EH (cell line): ENCODE results near the gene UBE2J1.

Experiments used
- DNase-seq: peaks from one replicate; pipeline ENCODE4 v3.0.0-alpha.2; 2015; ENCODE audit warnings: low read depth

UBE2J1 gene

DNA sequence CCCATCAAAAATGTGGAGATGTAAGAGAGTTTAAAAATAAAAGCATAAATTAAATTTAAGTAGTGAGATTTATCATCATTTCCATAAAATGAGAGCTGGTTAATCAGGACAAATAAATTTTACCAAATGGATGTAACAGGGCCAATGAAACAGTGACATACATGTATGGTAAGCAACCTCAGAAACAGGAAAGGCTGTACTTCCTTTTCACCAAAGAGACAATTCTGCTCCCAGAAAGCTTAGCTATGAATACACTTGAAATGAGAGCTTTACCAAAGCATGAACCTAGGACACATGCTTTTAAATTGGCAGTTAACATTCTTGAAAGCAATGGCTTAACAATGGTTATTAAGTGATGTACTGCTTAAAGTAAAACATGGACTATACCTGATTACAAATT is 12.1 kb upstream of the UBE2J1 start:
- no peak for DNase-seq

DNA sequence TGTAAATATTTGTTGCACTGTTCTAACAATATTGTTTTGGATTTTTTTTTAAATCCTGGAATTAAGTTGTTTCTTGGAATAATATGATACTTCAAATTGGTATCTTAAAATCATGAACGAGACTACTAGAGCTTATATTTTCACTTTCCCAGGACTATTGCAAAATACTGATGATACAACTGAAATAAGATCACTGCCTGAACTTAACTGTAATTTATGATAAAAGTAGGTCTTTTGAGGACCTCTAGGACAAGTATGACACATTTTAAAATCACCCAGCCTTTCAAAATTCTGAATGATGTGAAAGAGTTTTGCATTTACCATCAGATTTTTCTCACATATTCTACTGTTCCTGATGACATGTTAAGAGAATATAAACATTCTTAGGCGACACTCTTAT is 8.6 kb upstream of the UBE2J1 start:
- DNase-seq = no peak

DNA sequence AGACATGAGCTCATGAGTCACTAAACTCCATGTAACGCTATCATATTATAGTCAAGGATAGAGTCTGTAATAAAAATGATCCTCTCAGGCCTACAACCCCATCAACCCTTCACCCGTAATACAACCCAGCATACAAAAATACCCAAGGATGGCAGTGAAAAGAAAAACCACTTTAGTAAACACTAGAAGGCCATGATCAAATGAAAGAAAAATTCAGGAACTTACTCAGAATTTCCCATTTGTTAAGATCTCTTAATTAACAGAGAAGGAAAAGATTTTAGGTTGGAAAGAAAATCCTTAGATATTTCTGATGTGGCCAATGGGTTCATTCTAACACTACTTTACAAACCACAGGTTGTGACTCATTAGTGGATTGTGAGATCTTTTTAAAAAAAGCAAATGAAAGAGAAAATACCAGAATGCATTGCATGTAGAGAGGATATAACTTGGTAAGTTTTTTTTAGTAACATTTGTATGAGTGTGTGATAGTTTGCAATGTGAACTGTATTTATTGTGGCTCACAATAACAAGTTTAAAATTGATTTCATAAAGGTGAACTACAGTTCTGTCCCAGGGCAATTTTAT is 8.0 kb upstream of the UBE2J1 start:
- DNase-seq = peak; percentile 89

DNA sequence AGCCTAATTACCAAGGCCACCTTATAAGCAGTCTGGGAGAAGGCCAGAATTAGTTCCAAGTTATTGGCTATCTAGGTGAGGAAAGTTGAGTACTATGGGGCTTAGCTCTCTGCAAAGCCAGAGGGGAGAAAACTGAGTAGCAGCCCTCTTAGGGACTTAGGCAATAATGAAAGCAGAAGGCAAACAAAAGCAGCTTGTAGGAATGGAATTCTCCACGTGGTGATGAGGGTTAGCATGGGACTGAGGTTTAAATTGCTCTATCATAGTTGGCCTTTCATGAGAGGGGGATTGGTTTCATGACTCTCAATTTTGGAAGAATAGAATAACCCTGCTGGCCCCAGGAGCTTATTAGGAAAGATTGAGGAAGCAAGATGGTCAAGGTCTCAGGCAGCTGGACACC is 7.0 kb upstream of the UBE2J1 start:
- DNase-seq = no peak

DNA sequence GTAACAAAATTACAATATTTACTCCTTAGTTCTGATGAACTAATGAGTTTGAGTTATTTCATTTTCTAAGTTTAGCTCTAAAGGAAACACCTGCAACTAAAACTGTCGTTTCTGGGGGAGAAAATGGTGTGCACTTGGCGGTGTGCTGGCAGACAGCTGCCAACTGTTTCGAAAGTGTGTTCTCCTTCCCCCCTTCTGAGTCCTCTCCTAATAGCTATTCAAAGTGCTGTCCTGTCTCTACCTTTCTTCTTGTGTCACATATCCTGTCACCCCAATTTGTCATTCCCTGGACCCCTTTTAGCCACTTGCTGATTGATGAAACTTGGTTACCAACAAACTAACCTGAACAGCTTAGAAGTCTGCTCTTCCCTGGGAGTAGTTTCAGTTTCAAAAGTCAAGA is 4.9 kb upstream of the UBE2J1 start:
- DNase-seq = no peak

DNA sequence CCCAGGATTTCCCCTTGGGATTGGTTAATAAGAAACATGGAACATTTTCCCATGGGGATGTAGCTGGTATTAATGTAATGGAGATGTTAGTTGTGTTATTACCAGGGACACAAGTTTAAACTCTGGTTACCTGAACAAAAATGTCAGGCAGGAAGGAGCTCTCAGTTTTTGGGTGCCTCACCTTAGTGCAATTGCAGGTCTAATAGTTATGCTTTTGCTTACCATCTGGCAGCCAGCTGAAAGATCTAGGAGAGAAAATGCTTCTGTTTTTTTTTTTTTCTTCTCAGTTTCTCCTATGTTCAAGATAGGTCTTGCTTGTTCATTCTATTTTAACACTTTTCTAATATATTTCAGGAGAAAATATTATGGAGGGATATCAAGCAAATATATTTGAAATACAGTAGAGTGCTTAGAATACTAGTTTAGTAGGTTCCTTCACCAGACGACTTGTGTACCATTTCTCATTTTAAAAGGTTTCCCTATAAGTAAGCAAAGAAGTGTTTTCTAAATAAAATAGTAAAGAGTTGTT is 4.2 kb upstream of the UBE2J1 start:
- no peak for DNase-seq

DNA sequence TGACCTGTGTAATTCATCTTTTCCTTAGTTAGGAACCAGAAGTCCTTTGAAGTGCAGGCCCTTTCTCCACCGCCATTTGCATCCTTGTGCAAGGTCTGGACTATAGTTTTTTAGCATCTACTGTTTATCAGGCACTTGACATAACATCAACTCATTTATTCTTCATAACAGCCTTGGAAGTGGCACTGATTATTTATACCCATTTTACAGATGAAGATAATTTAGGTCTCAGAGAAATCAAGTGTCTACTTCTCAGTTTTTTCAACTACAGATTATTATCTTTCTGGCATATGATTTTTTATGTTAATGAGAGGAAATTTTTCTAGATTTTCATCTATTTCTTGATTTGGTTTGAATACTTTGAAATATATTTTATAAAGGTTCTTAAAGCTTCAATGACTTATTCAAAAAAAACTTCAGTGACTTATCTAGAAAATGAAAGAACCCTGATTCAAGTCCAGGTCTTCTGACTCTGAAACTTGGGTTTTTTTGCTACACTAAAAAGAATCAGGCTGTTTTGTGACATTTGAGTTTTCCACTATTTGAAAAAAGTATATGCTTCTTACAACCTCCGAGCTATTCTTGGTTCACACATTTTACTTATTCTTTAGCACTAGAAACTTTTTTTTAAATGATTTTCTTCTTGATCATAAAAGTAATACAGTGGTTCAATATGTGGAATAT is 3.1 kb upstream of the UBE2J1 start:
- DNase-seq = no peak

DNA sequence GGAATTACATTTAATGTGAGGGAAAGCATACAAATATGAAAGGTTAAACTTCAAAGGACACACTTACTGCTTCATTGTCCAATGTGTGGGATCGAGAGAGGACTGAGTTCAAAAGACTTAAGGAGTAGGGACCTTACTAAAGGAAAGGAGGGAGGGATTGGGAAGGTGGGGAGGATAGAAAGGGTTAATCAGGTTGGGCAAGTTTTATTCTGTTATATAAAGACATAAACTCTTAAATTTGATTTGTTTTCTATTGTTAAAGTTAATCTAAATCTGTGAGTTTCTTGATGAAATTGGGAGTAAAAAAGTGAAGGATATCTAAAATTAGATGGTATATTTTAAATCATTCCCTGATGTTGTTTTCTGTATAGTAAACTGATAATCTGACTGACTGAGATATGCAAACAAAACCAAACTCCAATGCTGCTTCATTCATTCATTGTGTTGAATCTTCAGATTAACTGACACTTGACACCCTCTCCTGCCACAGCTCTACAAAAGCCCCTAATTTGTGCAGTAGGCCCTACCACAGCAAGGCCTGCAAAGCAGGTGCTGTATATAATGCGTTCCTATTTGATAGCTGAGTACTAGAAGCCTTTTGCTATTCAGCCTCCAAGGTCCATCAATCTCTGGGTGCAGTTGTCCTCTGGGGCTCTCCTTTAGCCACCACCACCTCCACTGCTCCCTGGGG is 1.3 kb upstream of the UBE2J1 start:
- no peak for DNase-seq

DNA sequence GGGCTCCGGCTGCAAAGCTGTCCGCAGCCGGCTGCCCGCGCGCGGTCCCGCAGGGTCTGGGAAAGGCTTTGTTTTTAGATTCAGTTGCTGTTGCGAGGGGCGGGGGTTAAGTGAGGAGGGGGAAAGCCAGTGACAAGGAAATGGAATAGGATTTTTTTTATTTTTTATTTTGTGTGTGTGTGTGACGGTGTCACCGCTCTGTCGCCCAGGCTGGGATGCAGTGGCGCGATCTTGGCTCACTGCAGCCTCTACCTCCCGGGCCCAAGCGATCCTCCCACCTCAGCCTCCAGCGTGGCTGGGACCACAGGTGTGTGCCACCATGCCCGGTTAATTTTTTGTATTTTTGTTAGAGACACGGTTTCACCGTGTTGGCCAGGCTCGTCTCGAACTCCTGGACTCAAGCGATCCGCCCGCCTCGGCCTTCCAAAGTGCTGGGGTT is 615 bp upstream of the UBE2J1 start:
- no peak for DNase-seq

DNA sequence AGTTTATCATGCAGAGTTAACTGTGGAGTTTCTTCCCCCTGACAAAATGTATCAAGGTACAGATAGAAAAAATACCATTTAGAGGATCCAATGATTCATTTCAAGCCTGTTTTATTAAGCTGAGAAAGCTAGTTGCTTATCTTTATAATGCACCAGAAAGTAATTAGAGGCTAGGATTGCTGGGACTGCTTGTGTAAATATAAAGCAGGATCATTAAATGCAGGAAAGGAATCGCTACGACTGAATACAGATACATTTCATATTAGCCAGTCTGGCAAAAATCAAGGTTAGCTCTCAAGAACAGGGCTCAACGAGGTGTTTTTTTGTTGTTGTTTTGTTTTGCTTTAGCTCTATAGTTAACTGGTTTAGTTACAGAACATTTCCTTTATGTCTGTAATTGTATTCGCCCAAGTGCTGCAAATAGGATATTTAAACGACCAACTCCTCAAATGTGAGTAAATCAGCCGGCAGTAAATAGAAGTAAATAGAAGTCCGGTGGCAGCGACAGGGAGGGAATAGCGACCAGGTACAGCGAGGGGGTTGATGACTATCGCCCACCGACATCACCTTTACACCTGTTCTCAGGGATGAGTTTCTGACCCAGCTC is 748 bp downstream of the UBE2J1 start:
- DNase-seq = peak; percentile 29

DNA sequence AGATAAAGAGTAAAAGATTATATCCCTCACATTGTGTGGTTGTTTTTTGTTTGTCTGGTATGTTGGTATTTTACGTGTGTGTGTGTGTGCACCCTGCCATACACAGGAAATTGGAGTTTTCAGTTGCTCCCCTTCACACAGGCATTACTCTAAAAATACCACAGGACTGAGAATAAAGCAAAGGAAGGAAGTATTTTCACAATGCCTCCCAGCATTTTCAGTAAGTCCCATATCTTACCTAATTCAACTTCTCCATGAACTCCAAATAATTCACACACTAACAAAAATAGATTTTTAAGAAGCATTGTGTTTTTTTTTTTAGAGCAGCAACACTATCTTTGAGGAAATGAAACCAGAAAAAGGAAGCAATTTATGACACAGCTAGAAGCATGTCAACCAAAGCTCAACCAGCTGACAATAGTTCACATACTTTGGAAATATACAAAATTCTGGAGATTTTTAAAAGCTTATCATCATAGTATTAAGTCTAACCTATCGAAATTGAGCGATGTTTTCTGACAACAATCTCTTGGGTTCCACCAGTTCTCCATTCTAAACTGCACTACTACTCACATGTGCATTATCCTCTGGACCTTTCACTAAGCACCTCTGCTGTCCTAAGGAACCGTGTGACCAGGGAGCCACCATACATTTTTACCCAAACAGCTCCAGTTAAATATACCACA is 2.1 kb downstream of the UBE2J1 start:
- DNase-seq = peak; percentile 59

DNA sequence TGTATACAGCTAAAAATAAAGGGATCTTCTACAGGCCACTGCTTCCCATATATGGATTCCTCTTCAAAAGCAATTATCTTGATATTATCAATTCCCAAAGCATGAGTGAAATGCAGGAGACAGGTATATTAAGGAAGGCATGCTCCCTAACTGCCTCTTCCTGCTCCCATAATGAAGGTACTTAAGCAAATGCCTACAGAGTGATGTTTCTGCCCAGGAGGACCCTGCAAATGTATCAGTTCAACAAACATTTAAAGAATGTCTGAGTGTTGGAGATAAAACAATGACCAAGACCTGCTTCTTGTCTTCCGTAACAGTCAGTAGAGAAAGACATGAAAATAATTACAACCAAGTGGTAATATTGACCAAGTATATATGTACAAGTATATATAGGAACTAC is 4.2 kb downstream of the UBE2J1 start:
- peak; percentile 47 for DNase-seq

DNA sequence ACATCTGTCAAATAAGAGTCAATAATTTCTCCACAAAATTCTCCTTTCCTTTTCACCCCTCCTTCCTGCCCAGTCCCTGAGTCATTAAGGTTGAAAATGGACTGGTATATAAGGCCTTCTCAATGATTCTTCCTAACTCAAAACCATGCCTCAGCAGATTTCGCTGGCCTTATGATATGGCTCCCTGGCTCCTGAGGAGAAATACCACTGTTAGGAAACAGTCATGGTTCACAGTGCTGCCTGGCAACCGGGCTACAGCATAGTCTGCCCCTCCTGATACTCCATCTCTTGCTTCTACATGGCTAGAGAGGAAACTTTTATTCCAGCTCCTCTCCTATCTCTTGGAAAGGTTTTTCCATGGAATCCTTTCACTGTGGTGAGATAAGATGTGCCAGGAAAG is 4.7 kb downstream of the UBE2J1 start:
- peak; percentile 15 for DNase-seq

DNA sequence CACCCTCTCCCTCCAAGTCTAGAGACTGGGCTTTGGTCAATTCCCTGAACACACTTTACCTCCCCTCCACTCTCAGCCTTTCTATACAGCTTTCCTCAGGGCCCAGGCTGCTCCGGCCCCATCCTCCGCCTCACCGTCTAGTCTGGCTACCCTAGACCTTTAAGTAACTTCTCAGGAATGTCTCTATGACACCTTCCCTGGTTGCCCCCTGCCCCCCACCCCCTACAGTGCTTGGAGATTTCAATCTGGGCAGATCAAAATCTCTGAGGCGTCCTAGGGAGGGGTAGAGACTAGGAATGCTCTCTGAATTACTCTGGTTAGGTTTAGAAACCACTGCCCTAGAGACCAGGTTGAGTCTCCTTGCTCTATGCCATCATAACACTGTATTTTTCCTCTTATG is 6.1 kb downstream of the UBE2J1 start:
- DNase-seq = peak; percentile 29

DNA sequence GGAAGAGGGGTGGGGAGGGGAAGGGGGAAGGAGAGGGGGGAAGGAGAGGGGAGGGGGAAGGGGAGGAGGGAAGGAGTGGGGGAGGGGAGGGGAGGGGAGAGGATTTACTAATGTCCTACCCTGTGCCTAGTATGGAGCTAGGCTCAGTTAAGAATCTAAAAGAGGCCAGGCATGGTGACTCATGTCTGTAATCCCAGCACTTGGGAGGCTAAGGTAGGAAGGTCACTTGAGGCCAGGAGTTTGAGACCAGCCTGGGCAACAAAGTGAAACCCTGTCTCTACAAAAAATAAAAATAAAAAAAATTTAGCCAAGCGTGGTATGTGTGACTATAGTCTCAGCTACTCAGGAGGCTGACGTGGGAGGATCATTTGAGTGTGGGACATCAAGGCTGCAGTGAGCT is 13.0 kb downstream of the UBE2J1 start:
- peak; percentile 24 for DNase-seq

DNA sequence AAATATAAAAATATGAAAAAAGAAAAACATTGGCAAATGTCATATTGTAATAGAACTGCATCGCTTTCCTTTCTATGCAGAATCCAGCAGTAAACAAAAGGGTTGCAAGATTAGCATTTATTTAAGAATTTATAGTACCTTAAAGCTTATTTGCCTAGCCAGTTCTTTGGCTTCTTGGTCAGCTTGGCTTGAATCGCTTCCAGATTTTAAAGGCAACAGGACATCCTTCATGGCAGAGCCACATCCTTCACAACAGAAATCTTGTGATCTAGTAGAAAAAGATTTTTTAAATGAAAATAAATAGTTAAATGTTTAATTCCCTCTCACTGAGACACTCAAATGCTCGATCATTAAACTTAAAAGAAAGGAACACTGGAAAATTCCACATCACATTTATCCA is 17.4 kb downstream of the UBE2J1 start:
- no peak for DNase-seq

DNA sequence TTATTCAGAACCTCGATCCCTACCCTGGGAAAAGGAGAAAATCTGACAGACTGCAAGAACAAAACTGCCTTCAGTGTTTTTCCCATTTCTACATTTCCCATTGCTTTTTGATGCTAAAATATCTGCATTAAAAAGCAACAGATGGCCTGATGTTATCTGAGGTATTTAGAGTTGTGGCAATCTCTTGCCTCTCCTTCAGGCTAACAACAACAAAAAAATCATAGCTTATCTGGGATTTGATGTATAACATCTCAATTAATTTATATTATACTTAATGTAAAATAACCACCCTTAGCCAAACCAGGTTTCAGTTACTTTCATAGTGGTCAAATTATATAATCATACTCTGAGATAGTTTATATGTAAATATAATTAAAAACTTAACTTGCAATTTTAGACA is 21.6 kb downstream of the UBE2J1 start:
- DNase-seq = no peak

DNA sequence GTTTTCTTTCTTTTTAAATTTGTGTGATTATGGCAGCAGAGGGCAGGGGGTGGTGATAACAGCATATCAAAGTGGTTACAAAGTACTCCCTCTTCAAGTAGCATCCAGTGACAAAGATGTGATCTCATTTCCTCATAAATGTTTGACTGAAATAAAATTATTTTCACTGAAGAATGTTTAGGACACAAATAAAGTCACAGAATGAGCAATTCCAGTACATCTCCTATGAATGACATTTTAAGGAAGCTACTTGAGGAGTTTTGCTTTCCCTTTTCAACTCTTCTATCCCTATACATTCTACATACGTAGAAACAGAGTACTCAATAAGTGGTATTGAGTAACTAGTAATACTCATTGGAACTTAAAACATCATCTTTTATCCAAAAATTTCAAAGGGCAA is 23.5 kb downstream of the UBE2J1 start:
- DNase-seq = no peak

DNA sequence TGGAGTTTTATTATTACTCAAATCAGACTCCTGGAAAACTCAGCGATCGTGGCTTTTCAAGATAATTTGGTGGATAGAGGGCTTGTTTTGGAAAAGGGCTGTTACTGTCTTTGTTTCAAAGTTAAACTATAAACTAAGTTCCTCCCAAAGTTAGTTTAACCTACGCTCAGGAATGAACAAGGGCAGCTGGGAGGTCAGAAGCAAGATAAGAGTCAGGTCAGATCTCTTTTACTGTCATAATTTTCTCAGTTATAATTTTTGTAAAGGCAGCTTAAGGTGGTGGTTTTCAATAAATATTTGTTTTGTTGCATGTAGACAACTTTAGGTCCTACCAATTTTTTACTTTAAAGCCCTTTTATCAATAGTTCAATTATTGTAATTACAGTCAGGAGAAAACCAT is 28.2 kb downstream of the UBE2J1 start:
- DNase-seq = no peak

DNA sequence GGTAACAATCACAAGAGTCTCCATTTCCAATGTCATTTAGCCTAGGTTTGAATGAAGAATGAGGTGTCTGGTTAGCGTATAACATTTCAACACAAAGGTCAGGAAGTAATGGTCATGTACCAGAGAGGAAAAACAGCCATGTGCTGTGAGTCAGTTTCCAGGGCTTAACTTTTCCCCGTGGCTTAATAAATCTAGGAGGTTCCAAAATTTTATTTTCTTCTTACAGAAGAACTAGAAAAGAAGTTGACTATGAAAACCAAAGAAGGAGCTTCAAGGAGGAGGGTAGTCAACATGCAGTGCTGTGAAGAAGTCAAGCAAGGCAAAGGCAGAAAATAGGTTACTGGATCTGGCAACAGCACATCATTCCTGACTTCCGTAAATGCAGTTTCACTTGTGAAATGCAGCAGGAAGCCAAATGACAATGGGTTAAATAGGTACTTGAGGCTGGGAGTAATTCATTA is 29.0 kb downstream of the UBE2J1 start:
- no peak for DNase-seq

DNA sequence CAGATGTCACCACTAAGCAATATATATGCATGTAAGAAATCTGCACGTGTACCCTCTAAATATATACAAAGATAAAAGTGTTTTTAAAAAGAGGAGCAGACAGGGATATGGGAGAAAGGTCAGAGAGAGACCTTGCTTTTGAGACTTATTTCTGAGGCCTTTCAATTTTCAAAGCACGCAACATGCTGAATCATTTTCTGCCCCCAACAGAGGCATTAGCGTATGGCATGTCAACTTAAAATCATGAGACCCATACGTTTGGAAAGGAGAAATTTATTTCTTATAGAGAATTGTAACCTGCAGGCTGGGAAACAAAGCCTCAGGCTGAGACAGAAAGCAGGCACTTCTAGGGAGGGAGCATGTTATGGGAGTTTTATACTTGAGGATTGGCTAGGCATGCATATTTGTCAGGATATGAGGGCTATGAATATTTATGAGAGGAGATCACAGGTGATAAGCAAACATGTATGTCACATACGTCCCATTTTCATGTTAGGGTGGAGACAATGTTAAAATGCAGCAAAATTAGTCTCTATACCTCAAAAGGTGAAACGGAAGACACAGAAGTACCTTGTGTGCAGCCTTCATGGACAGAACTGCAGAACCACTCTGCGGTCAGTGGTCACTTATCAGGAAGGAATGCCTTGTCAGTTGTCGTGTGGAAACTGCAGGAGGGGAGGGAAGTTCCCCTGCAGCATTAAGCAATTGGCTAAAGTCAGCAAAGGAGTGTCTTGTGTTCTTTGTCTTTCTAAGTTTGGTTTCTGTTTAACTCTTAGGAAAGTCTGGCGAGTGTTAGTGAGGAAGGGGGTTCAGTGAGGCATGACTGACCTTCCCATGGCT is 31.2 kb downstream of the UBE2J1 start:
- DNase-seq = no peak
